Eye (tissue), 1 donor: ENCODE results near the gene WNT3A.
"Not testable (repeated sequence)": the region's sequence is repeated elsewhere in the genome, so short reads cannot be mapped to it uniquely, and the experiment has no call there.

Experiments
- DNase-seq: peaks from one replicate; pipeline ENCODE4 v3.0.0-alpha.2; 2015

The WNT3A gene

GRCh38 chr1:228011721-228012311 lies 5.0 kb downstream of the WNT3A start:
- no peak for DNase-seq

- no peak for DNase-seq
Observed at GRCh38 chr1:228012555-228012954, 5.8 kb downstream of the WNT3A start.

- peak; percentile 36 for DNase-seq
Observed at GRCh38 chr1:228013131-228013934, 6.5 kb downstream of the WNT3A start.

- peak; percentile 28 for DNase-seq
Observed at GRCh38 chr1:228013935-228014930, 7.4 kb downstream of the WNT3A start.

GRCh38 chr1:228015276-228016180 lies 8.7 kb downstream of the WNT3A start:
- no peak for DNase-seq

GRCh38 chr1:228016181-228016510 lies 9.3 kb downstream of the WNT3A start:
- no peak for DNase-seq

- no peak for DNase-seq
Observed at GRCh38 chr1:228016653-228017355, 10.0 kb downstream of the WNT3A start.

- DNase-seq: no peak
Observed at GRCh38 chr1:228017356-228018124, 10.7 kb downstream of the WNT3A start.

- no peak for DNase-seq
Observed at GRCh38 chr1:228018125-228018398, 11.3 kb downstream of the WNT3A start.

- DNase-seq: no peak
Observed at GRCh38 chr1:228018961-228019721, 12.3 kb downstream of the WNT3A start.

- not testable (repeated sequence) for DNase-seq
Observed at GRCh38 chr1:228019722-228020083, 12.9 kb downstream of the WNT3A start.

GRCh38 chr1:228020686-228021354 lies 14.0 kb downstream of the WNT3A start:
- DNase-seq: no peak

GRCh38 chr1:228021355-228022030 lies 14.7 kb downstream of the WNT3A start:
- DNase-seq: no peak

GRCh38 chr1:228022571-228023293 lies 15.9 kb downstream of the WNT3A start:
- no peak for DNase-seq

- no peak for DNase-seq
Observed at GRCh38 chr1:228023294-228023639, 16.5 kb downstream of the WNT3A start.

GRCh38 chr1:228029281-228029680 lies 22.5 kb downstream of the WNT3A start:
- no peak for DNase-seq

GRCh38 chr1:228030451-228031201 lies 23.8 kb downstream of the WNT3A start:
- DNase-seq: no peak
